ENCODE measurements around the gene SLX9. TPM values are rescaled to one million over a fixed set of nuclear protein-coding genes. Genes with fewer than 3 reads are reported as not detected.

The SLX9 gene
- total RNA-seq, 6 experiments from 2014 or later, result 15.0 to 27.9 (median 17.1) TPM

DNA sequence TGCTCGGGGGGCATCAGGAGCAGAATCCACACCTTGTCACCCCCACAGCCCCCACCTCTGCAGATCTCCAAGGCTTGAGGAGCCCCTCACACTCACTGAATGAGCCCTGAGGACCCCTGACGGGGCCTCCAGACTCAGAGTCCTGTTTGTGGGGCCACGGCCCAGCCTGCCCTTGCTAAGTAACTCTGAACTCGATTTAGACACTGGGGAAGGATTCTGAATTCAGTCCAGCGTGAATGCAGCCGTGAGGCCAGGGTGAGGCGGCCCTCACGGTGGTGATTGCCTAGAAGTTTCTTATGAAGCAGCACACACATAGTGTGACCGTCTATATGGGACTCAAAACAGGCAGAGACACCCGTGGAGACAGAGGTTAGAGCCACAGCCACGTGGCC is 75.6 kb downstream of the SLX9 start:
- DNase-seq, result peak in 1 of 3 donors; percentile 14
- Histone ChIP-seq H3K27me3 (peaks cover 0 to 6% of the 10 kb centered on the region in 2 donors), H3K27ac (no peak overlapping the region), H3K4me1 (no peaks in the 10 kb centered on the region), H3K9me3 (no peaks in the 10 kb centered on the region), H3K4me3 (no peak overlapping the region), H3K36me3 (no peaks in the 10 kb centered on the region)
- intact Hi-C loops (cut with DNase I), result no loop called here
- 75% methylated on average over 4 of the region's 11 CpGs for WGBS (ENCODE audit: insufficient coverage, low coverage, low lambda C conversion rate, missing lambda C conversion rate)
- no peak for ATAC-seq
- TF ChIP-seq, protein P1, sequence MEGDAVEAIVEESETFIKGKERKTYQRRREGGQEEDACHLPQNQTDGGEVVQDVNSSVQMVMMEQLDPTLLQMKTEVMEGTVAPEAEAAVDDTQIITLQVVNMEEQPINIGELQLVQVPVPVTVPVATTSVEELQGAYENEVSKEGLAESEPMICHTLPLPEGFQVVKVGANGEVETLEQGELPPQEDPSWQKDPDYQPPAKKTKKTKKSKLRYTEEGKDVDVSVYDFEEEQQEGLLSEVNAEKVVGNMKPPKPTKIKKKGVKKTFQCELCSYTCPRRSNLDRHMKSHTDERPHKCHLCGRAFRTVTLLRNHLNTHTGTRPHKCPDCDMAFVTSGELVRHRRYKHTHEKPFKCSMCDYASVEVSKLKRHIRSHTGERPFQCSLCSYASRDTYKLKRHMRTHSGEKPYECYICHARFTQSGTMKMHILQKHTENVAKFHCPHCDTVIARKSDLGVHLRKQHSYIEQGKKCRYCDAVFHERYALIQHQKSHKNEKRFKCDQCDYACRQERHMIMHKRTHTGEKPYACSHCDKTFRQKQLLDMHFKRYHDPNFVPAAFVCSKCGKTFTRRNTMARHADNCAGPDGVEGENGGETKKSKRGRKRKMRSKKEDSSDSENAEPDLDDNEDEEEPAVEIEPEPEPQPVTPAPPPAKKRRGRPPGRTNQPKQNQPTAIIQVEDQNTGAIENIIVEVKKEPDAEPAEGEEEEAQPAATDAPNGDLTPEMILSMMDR (IDR thresholded peaks at IDR 0.05), result no peak
- no peak for TF ChIP-seq POLR2A (IDR thresholded peaks at IDR 0.05)

GRCh38 chr21:45016031-45016405 is 76.2 kb downstream of the SLX9 start:
- Histone ChIP-seq H3K27me3 (peaks cover 0 to 6% of the 10 kb centered on the region in 2 donors), H3K4me3 (no peak overlapping the region), H3K27ac (no peak overlapping the region), H3K9me3 (no peaks in the 10 kb centered on the region), H3K4me1 (no peaks in the 10 kb centered on the region), H3K36me3 (no peaks in the 10 kb centered on the region)
- no peak for ATAC-seq
- TF ChIP-seq, protein P1 (IDR thresholded peaks at IDR 0.05), result no peak
- no peak for TF ChIP-seq POLR2A (IDR thresholded peaks at IDR 0.05)
- DNase-seq, result peak in 1 of 3 donors; percentile 18
- intact Hi-C loops (cut with DNase I), result no loop called here
- 45% methylated on average over 4 of the region's 7 CpGs for WGBS (ENCODE audit: insufficient coverage, low coverage, low lambda C conversion rate, missing lambda C conversion rate)

DNA sequence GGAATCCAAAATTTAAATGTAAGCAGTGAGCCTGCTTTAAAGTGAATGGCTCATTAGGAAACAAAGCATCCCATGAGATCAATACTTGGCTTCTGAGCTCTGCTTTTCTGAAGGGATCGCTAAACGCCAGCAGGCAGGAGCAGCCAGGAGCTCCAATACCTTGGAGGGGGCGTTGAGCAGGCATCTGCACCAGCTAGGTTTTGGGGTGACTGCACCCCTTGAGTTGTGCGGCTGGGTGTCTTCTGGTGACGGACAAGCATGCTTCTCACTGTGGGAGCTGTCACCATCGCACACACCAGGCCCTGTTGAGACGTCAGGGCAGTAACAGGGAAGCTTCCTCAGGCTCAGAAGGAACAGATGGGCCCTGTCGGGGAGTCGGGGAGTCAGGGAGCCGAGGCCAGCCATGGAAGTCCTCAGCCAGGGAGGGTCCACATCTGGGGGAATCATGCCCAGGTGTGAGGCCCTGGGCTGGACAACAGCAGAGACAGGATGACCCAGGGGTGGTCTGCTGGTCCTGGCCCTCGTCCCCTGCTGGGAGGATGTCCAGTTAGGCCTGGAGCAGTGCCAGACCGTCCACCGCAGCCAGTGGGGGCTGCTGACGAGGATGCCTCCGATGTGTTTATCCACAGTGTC is 76.7 kb downstream of the SLX9 start:
- peak in 2 of 3 donors; percentile 18 to 49 for DNase-seq
- no peak for TF ChIP-seq POLR2A (IDR thresholded peaks at IDR 0.05)
- TF ChIP-seq, protein P1 (IDR thresholded peaks at IDR 0.05), result no peak

DNA sequence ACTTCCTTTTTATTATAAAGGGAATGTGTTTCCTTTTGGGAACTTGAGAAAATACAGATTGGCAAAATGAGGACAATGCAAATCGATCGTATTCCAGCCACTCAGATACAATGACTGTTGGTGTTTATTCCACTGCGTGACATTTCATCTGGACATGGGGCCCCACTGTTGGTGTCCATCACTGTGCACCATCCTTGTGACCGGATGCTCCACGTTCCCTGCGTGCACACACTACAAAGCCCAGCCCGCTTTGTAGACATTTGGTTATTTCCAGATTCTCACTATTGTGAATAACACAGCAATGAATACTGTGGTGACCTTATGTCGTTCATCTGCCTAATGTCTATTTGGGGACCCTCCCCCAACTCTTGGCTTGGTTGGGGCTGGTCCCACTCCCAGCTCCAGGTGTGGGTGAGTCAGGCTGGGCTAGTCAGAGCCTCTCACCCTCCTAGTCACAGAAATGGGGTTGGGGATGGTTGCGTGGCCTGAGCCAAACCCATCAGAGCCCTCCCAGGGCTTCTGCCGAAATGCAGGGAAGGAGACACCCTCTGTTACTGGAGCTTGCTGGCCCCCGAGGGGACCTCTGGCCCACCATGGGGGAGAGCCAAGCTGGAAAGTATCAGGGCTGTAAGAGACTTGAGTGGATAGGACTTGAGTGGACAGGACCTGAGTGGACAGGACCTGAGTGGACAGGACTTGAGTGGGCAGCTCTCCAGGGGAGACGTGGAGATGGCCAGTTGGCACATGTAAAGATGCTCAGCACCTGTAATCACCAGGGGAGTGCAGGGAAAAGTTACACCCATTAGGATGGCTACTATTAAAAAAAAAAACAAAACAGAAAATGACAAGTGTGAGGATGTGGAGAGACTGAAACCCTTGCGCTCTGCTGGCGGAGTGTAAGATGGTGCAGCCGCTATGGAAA is 77.5 kb downstream of the SLX9 start:
- Histone ChIP-seq H3K4me1 (no peaks in the 10 kb centered on the region), H3K4me3 (no peak overlapping the region), H3K36me3 (no peaks in the 10 kb centered on the region), H3K27me3 (peaks cover 0 to 6% of the 10 kb centered on the region in 2 donors), H3K27ac (no peak overlapping the region), H3K9me3 (no peaks in the 10 kb centered on the region)
- 94% methylated on average over 8 of the region's 15 CpGs for WGBS (ENCODE audit: insufficient coverage, low coverage, low lambda C conversion rate, missing lambda C conversion rate)
- DNase-seq (no peak), ATAC-seq (no peak)
- intact Hi-C loops (cut with DNase I), result no loop called here
- TF ChIP-seq, protein P1 (IDR thresholded peaks at IDR 0.05), result no peak

More for the DNA sequence above, 76.7 kb downstream of the SLX9 start:
- Histone ChIP-seq H3K27ac (no peak overlapping the region), H3K36me3 (no peaks in the 10 kb centered on the region), H3K4me1 (no peaks in the 10 kb centered on the region), H3K9me3 (no peaks in the 10 kb centered on the region), H3K4me3 (no peak overlapping the region), H3K27me3 (peaks cover 0 to 6% of the 10 kb centered on the region in 2 donors)
- 37% methylated on average over 6 of the region's 15 CpGs for WGBS (ENCODE audit: insufficient coverage, low coverage, low lambda C conversion rate, missing lambda C conversion rate)
- ATAC-seq, result no peak
- intact Hi-C loops (cut with DNase I), result no loop called here

All from right lobe of liver (tissue), 6 donors.